OCI-LY3 (cell line): ENCODE results near the gene SPINDOC.

ENCODE experiments used
- H2AFZ ChIP-seq: fragments of 200-600, 300-600 bp; shearing (Covaris generic); 2 replicates; pipeline ENCODE4 v1.6.0; 2014; ENCODE audit warnings: antibody characterized with exemption, low read depth, low read length
- H3K27ac ChIP-seq: fragments of 200-600, 300-600 bp; sonication (generic); 2 replicates; pipeline ENCODE4 v1.5.1; 2014; ENCODE audit warnings: mild to moderate bottlenecking, low read length, moderate library complexity, mixed read lengths
- H3K27me3 ChIP-seq: fragments of 200-600, 300-600 bp; sonication (generic); 2 replicates; pipeline ENCODE4 v1.6.1; 2014; ENCODE audit warnings: low read depth, low read length, mixed read lengths
- H3K36me3 ChIP-seq: fragments of 200-600, 300-600 bp; sonication (generic); replicated peaks from 2 replicates; pipeline ENCODE3; 2014; ENCODE audit warnings: low read depth, low read length, mixed read lengths
- H3K4me1 ChIP-seq: fragments of 300-600, 200-600 bp; sonication (generic); 2 replicates; pipeline ENCODE4 v1.6.1; 2014; ENCODE audit warnings: low read length, mixed read lengths
- H3K4me2 ChIP-seq: fragments of 200-600, 300-600 bp; sonication (generic); 2 replicates; pipeline ENCODE4 v1.6.1; 2014; ENCODE audit warnings: low read length, mixed read lengths
- H3K4me3 ChIP-seq: fragments of 300-600, 200-600 bp; sonication (generic); 2 replicates; pipeline ENCODE4 v1.5.1; 2014; ENCODE audit warnings: antibody characterized with exemption, mild to moderate bottlenecking, low read length, moderate library complexity
- H3K79me2 ChIP-seq: fragments of 300-600, 200-600 bp; shearing (Covaris generic); 2 replicates; pipeline ENCODE4 v1.6.1; 2014; ENCODE audit warnings: mild to moderate bottlenecking, low read length, mixed read lengths
- H3K9ac ChIP-seq: fragments of 300-600, 200-600 bp; shearing (Covaris generic); 2 replicates; pipeline ENCODE4 v1.6.0; 2014; ENCODE audit warnings: mild to moderate bottlenecking, low read length, moderate library complexity
- H3K9me3 ChIP-seq: fragments of 200-600, 300-600 bp; shearing (Covaris generic); 2 replicates; pipeline ENCODE4 v1.6.1; 2014; ENCODE audit warnings: low read length, mixed read lengths; ENCODE audit not compliant: insufficient read depth
- H4K20me1 ChIP-seq: fragments of 200-600, 300-600 bp; sonication (generic); 2 replicates; pipeline ENCODE4 v1.6.1; 2016; ENCODE audit warnings: low read length, mixed read lengths; ENCODE audit not compliant: insufficient read depth
- EZH2phosphoT487 ChIP-seq: fragments of 200-600 bp; shearing (Covaris generic); IDR thresholded peaks from 2 replicates; pipeline ENCODE4 v1.6.1; 2018; ENCODE audit warnings: antibody characterized with exemption, mixed run types, low read depth
- TF ChIP-seq, protein P1 (sequence below): fragments of 200-600, 300-600 bp; sonication (generic); IDR thresholded peaks from 2 replicates; pipeline ENCODE4 v1.5.1; 2014; ENCODE audit warnings: antibody characterized with exemption, low read length, low read depth

Gene SPINDOC

DNA sequence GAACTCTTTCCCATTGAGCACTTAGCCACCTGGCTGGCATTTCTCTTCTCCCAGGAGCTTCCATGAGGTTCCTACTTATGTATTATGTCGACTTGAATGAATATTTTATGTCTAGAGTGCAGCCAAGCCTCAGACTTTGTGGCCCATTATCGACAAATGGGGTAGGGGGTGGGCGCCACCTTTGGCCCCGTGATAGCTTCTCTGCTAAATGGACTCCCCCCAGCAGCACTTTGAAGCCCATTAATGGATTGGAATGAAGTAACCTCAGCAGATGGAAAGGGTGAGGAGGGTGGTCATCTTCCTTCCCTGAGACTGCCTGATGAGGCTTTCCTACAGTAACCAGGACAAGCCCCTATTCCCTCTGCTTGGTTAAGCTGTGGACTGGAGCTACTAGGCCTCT is 31.6 kb downstream of the SPINDOC start:
- Histone ChIP-seq H3K4me3 (no peak overlapping the region), H3K27ac (no peak overlapping the region)
- TF ChIP-seq, protein P1, sequence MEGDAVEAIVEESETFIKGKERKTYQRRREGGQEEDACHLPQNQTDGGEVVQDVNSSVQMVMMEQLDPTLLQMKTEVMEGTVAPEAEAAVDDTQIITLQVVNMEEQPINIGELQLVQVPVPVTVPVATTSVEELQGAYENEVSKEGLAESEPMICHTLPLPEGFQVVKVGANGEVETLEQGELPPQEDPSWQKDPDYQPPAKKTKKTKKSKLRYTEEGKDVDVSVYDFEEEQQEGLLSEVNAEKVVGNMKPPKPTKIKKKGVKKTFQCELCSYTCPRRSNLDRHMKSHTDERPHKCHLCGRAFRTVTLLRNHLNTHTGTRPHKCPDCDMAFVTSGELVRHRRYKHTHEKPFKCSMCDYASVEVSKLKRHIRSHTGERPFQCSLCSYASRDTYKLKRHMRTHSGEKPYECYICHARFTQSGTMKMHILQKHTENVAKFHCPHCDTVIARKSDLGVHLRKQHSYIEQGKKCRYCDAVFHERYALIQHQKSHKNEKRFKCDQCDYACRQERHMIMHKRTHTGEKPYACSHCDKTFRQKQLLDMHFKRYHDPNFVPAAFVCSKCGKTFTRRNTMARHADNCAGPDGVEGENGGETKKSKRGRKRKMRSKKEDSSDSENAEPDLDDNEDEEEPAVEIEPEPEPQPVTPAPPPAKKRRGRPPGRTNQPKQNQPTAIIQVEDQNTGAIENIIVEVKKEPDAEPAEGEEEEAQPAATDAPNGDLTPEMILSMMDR: no peak
- TF ChIP-seq EZH2phosphoT487: no peak

DNA sequence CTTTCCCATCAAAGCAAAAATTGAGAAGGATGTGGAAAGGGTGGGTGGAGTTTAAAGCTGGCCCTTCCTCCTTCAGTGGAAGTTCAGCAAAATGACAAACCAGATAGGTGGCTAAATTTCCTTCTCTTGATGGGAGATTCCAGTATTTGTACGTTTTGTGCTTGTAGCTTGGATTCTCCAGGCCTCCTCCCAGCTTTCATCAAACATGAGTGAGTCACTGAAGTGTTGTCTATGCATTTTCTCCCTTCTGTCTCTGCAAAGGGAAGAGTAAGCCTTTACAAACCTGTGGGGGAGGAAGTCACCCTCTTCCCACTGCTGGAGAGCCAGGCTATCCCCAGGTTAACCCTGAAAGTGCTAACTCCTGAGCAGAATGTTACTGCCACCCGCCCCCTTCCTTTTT is 32.0 kb downstream of the SPINDOC start:
- Histone ChIP-seq H3K27ac (no peak overlapping the region), H4K20me1 (peaks cover 83% of the 10 kb centered on the region), H3K4me1 (peaks cover 13% of the 10 kb centered on the region), H3K27me3 (no peaks in the 10 kb centered on the region), H3K4me2 (no peak overlapping the region), H3K9ac (no peak overlapping the region), H2AFZ (no peak overlapping the region), H3K36me3 (peaks cover 35% of the 10 kb centered on the region), H3K4me3 (no peak overlapping the region), H3K9me3 (no peaks in the 10 kb centered on the region), H3K79me2 (peaks cover 95% of the 10 kb centered on the region)
- TF ChIP-seq, protein P1: no peak
- no peak for TF ChIP-seq EZH2phosphoT487

More for the DNA sequence above, 31.6 kb downstream of the SPINDOC start:
- Histone ChIP-seq H3K9me3 (no peaks in the 10 kb centered on the region), H3K4me2 (no peak overlapping the region), H2AFZ (no peak overlapping the region), H3K27me3 (no peaks in the 10 kb centered on the region), H3K9ac (no peak overlapping the region), H3K79me2 (peaks cover 96% of the 10 kb centered on the region), H3K4me1 (peaks cover 14% of the 10 kb centered on the region), H3K36me3 (peaks cover 37% of the 10 kb centered on the region), H4K20me1 (peaks cover 85% of the 10 kb centered on the region)

DNA sequence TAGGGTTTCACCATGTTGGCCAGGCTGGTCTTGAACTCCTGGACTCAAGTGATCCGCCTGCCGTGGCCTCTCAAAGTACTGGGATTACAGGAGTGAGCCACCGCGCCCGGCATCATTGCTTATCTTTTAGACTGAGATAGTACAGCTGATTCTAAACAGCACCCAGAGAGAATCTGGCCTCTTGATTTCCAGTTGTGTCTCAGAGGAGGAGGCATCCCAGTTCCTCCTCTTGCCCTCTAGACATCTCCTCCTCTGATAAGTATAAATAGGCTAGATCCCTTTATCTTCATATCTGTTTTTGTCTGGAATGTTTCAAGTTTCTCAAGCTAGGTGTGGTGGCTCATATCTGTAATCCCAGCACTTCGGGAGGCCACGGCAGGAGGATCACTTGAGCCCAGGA is 32.7 kb downstream of the SPINDOC start:
- no peak overlapping the region for H2AFZ ChIP-seq
- no peak overlapping the region for H3K4me2 ChIP-seq
- H3K36me3 ChIP-seq: peaks cover 33% of the 10 kb centered on the region
- no peaks in the 10 kb centered on the region for H3K9me3 ChIP-seq
- TF ChIP-seq EZH2phosphoT487: no peak
- H3K4me3 ChIP-seq: no peak overlapping the region
- H3K79me2 ChIP-seq: peaks cover 95% of the 10 kb centered on the region
- H3K27ac ChIP-seq: no peak overlapping the region
- peaks cover 82% of the 10 kb centered on the region for H4K20me1 ChIP-seq
- H3K27me3 ChIP-seq: no peaks in the 10 kb centered on the region
- H3K4me1 ChIP-seq: peaks cover 10% of the 10 kb centered on the region
- no peak overlapping the region for H3K9ac ChIP-seq

DNA sequence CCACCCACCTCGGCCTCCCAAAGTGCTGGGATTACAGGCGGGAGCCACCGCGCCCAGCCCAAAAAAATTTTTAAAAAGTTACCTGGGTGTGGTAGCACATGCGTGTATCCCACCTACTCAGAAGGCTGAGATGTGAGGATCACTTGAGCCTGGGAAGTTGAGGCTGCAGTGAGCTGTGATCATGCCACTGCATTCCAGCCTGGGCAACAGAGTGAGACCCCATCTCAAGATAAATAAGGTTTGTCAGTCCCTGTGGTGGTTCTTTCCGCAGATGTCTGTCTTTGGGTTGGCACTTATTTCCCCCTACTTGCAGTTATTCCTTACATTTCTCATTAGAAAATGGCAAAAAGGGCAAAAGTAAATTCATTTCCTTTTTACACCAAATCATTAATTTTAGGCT is 33.6 kb downstream of the SPINDOC start:
- Histone ChIP-seq H3K9ac (no peak overlapping the region), H2AFZ (no peak overlapping the region), H3K4me1 (peaks cover 10% of the 10 kb centered on the region), H3K36me3 (peaks cover 25% of the 10 kb centered on the region), H3K79me2 (peaks cover 95% of the 10 kb centered on the region), H4K20me1 (peaks cover 82% of the 10 kb centered on the region), H3K4me3 (no peak overlapping the region), H3K9me3 (no peaks in the 10 kb centered on the region), H3K27ac (no peak overlapping the region), H3K27me3 (no peaks in the 10 kb centered on the region), H3K4me2 (no peak overlapping the region)
- TF ChIP-seq EZH2phosphoT487: no peak

DNA sequence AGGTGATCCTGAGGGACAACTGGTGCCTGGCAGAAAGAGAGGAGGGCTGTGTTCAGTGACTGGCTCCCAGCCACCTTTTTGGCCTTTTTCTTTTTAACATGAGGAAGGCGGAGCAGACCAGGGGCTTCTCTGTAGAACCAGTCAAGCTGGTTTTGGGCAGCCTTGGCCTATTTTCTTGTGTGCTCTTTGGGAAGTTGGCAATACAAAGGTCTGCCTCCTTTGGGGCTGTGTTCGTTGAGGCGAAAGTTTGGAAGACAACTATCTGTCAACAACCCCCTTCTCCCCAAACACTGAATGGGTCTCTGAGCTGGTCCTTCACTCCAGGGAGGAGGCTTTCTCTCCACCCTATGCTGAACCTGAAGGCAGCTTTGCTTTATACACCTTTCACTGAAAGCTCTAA is 34.1 kb downstream of the SPINDOC start:
- Histone ChIP-seq H2AFZ (no peak overlapping the region), H3K27me3 (no peaks in the 10 kb centered on the region), H3K4me1 (peaks cover 10% of the 10 kb centered on the region), H3K9me3 (no peaks in the 10 kb centered on the region), H4K20me1 (peaks cover 80% of the 10 kb centered on the region), H3K27ac (no peak overlapping the region), H3K9ac (no peak overlapping the region), H3K79me2 (peaks cover 94% of the 10 kb centered on the region), H3K4me3 (no peak overlapping the region), H3K4me2 (no peak overlapping the region), H3K36me3 (peaks cover 23% of the 10 kb centered on the region)
- TF ChIP-seq EZH2phosphoT487: no peak
- TF ChIP-seq, protein P1: no peak
